ENCODE measurements around the gene ST7. TPM values are rescaled to one million over a fixed set of nuclear protein-coding genes. Genes with fewer than 3 reads are reported as not detected.

The ST7 gene
- total and polyA plus RNA-seq, 5 donors from 2014 or later = 7.3 to 15.5 (median 9.9) TPM

- Mint-ChIP-seq H3K27ac (no peak overlapping the region), H3K4me1 (no peaks in the 10 kb centered on the region), H3K27me3 (no peaks in the 10 kb centered on the region), H3K4me3 (no peak overlapping the region), H3K9me3 (peaks cover 0 to 2% (median 0%) of the 10 kb centered on the region in 7 donors), H3K36me3 (peaks cover 23% of the 10 kb centered on the region)
- Histone ChIP-seq H3K4me1 (ENCODE audit: control insufficient read depth, insufficient read depth, low read length, poor library complexity, severe bottlenecking) (no peaks in the 10 kb centered on the region), H3K4me3 (ENCODE audit: low read depth, low read length) (no peak overlapping the region), H3K27me3 (ENCODE audit: control insufficient read depth, insufficient read depth, low read length) (no peaks in the 10 kb centered on the region), H3K36me3 (ENCODE audit: control insufficient read depth, insufficient read depth, low read length) (peaks cover 3% of the 10 kb centered on the region), H3K27ac (ENCODE audit: insufficient read depth, low read length, poor library complexity, severe bottlenecking) (no peak overlapping the region), H3K9me3 (ENCODE audit: control insufficient read depth in 2 of 2, low read length in 2 of 2) (no peaks in the 10 kb centered on the region)
- ATAC-seq (ENCODE audit: low read depth in 2 of 2) (no peak), DNase-seq (no peak)
These were observed 272.2 kb downstream of the ST7 start for GRCh38 chr7:117225536-117225935.

GRCh38 chr7:117227091-117227490 lies 273.8 kb downstream of the ST7 start:
- H3K36me3 Mint-ChIP-seq = peaks cover 22% of the 10 kb centered on the region
- Histone ChIP-seq H3K27me3 (ENCODE audit: control insufficient read depth, insufficient read depth, low read length) (no peaks in the 10 kb centered on the region), H3K36me3 (ENCODE audit: control insufficient read depth, insufficient read depth, low read length) (peaks cover 3% of the 10 kb centered on the region), H3K4me3 (ENCODE audit: low read depth, low read length) (no peak overlapping the region), H3K4me1 (ENCODE audit: control insufficient read depth, insufficient read depth, low read length, poor library complexity, severe bottlenecking) (no peaks in the 10 kb centered on the region), H3K9me3 (ENCODE audit: control insufficient read depth in 2 of 2, low read length in 2 of 2) (no peaks in the 10 kb centered on the region), H3K27ac (ENCODE audit: insufficient read depth, low read length, poor library complexity, severe bottlenecking) (no peak overlapping the region)
- no peak overlapping the region for H3K4me3 Mint-ChIP-seq
- no peaks in the 10 kb centered on the region for H3K27me3 Mint-ChIP-seq
- H3K9me3 Mint-ChIP-seq = peaks cover 0 to 4% (median 1%) of the 10 kb centered on the region in 7 donors
- no peak overlapping the region for H3K27ac Mint-ChIP-seq
- no peak for DNase-seq
- no peaks in the 10 kb centered on the region for H3K4me1 Mint-ChIP-seq
- no peak for ATAC-seq (ENCODE audit: low read depth in 2 of 2)

- H3K4me1 ChIP-seq (ENCODE audit: control insufficient read depth, insufficient read depth, low read length, poor library complexity, severe bottlenecking) = no peaks in the 10 kb centered on the region
- H3K27me3 ChIP-seq (ENCODE audit: control insufficient read depth, insufficient read depth, low read length) = no peaks in the 10 kb centered on the region
- H3K9me3 Mint-ChIP-seq = peaks cover 0 to 9% (median 2%) of the 10 kb centered on the region in 7 donors
- H3K36me3 ChIP-seq (ENCODE audit: control insufficient read depth, insufficient read depth, low read length) = no peaks in the 10 kb centered on the region
- no peak overlapping the region for H3K27ac ChIP-seq (ENCODE audit: insufficient read depth, low read length, poor library complexity, severe bottlenecking)
- no peaks in the 10 kb centered on the region for H3K27me3 Mint-ChIP-seq
- DNase-seq (no peak), ATAC-seq (ENCODE audit: low read depth in 2 of 2) (no peak)
- no peak overlapping the region for H3K4me3 ChIP-seq (ENCODE audit: low read depth, low read length)
- H3K36me3 Mint-ChIP-seq = peaks cover 15% of the 10 kb centered on the region
- no peak overlapping the region for H3K4me3 Mint-ChIP-seq
- H3K27ac Mint-ChIP-seq = no peak overlapping the region
- no peaks in the 10 kb centered on the region for H3K9me3 ChIP-seq (ENCODE audit: control insufficient read depth in 2 of 2, low read length in 2 of 2)
- H3K4me1 Mint-ChIP-seq = no peaks in the 10 kb centered on the region
These were observed 276.0 kb downstream of the ST7 start for GRCh38 chr7:117229350-117229749.

GRCh38 chr7:117230276-117231046 lies 277.2 kb downstream of the ST7 start:
- Histone ChIP-seq H3K4me1 (ENCODE audit: control insufficient read depth, insufficient read depth, low read length, poor library complexity, severe bottlenecking) (no peaks in the 10 kb centered on the region), H3K27me3 (ENCODE audit: control insufficient read depth, insufficient read depth, low read length) (no peaks in the 10 kb centered on the region), H3K36me3 (ENCODE audit: control insufficient read depth, insufficient read depth, low read length) (no peaks in the 10 kb centered on the region), H3K27ac (ENCODE audit: insufficient read depth, low read length, poor library complexity, severe bottlenecking) (no peak overlapping the region), H3K4me3 (ENCODE audit: low read depth, low read length) (no peak overlapping the region), H3K9me3 (ENCODE audit: control insufficient read depth in 2 of 2, low read length in 2 of 2) (no peaks in the 10 kb centered on the region)
- Mint-ChIP-seq H3K36me3 (peaks cover 15% of the 10 kb centered on the region), H3K27ac (no peak overlapping the region), H3K27me3 (no peaks in the 10 kb centered on the region), H3K9me3 (peaks cover 0 to 9% (median 4%) of the 10 kb centered on the region in 7 donors), H3K4me1 (no peaks in the 10 kb centered on the region), H3K4me3 (no peak overlapping the region)
- ATAC-seq (ENCODE audit: low read depth in 2 of 2) (no peak), DNase-seq (no peak)

- Histone ChIP-seq H3K4me3 (ENCODE audit: low read depth, low read length) (no peak overlapping the region), H3K27me3 (ENCODE audit: control insufficient read depth, insufficient read depth, low read length) (no peaks in the 10 kb centered on the region), H3K27ac (ENCODE audit: insufficient read depth, low read length, poor library complexity, severe bottlenecking) (no peak overlapping the region), H3K4me1 (ENCODE audit: control insufficient read depth, insufficient read depth, low read length, poor library complexity, severe bottlenecking) (no peaks in the 10 kb centered on the region), H3K9me3 (ENCODE audit: control insufficient read depth in 2 of 2, low read length in 2 of 2) (no peaks in the 10 kb centered on the region), H3K36me3 (ENCODE audit: control insufficient read depth, insufficient read depth, low read length) (no peaks in the 10 kb centered on the region)
- peaks cover 0 to 9% (median 4%) of the 10 kb centered on the region in 7 donors for H3K9me3 Mint-ChIP-seq
- H3K36me3 Mint-ChIP-seq = peaks cover 15% of the 10 kb centered on the region
- no peak for ATAC-seq (ENCODE audit: low read depth in 2 of 2)
- H3K4me3 Mint-ChIP-seq = no peak overlapping the region
- no peak overlapping the region for H3K27ac Mint-ChIP-seq
- no peak for DNase-seq
- no peaks in the 10 kb centered on the region for H3K4me1 Mint-ChIP-seq
- no peaks in the 10 kb centered on the region for H3K27me3 Mint-ChIP-seq
These were observed 277.7 kb downstream of the ST7 start for GRCh38 chr7:117231047-117231359.

GRCh38 chr7:117237646-117238045 lies 284.3 kb downstream of the ST7 start:
- Histone ChIP-seq H3K36me3 (ENCODE audit: control insufficient read depth, insufficient read depth, low read length) (no peaks in the 10 kb centered on the region), H3K27me3 (ENCODE audit: control insufficient read depth, insufficient read depth, low read length) (no peaks in the 10 kb centered on the region), H3K27ac (ENCODE audit: insufficient read depth, low read length, poor library complexity, severe bottlenecking) (no peak overlapping the region), H3K9me3 (ENCODE audit: control insufficient read depth in 2 of 2, low read length in 2 of 2) (no peaks in the 10 kb centered on the region), H3K4me3 (ENCODE audit: low read depth, low read length) (no peak overlapping the region), H3K4me1 (ENCODE audit: control insufficient read depth, insufficient read depth, low read length, poor library complexity, severe bottlenecking) (no peaks in the 10 kb centered on the region)
- Mint-ChIP-seq H3K27ac (no peak overlapping the region), H3K36me3 (peaks cover 3% of the 10 kb centered on the region), H3K4me3 (no peak overlapping the region), H3K4me1 (no peaks in the 10 kb centered on the region), H3K27me3 (no peaks in the 10 kb centered on the region), H3K9me3 (peaks cover 0 to 9% (median 1%) of the 10 kb centered on the region in 7 donors)
- DNase-seq (no peak), ATAC-seq (ENCODE audit: low read depth in 2 of 2) (no peak)

- Histone ChIP-seq H3K4me1 (ENCODE audit: control insufficient read depth, insufficient read depth, low read length, poor library complexity, severe bottlenecking) (no peaks in the 10 kb centered on the region), H3K4me3 (ENCODE audit: low read depth, low read length) (no peak overlapping the region), H3K27ac (ENCODE audit: insufficient read depth, low read length, poor library complexity, severe bottlenecking) (no peak overlapping the region), H3K27me3 (ENCODE audit: control insufficient read depth, insufficient read depth, low read length) (no peaks in the 10 kb centered on the region), H3K9me3 (ENCODE audit: control insufficient read depth in 2 of 2, low read length in 2 of 2) (no peaks in the 10 kb centered on the region), H3K36me3 (ENCODE audit: control insufficient read depth, insufficient read depth, low read length) (no peaks in the 10 kb centered on the region)
- Mint-ChIP-seq H3K4me1 (no peaks in the 10 kb centered on the region), H3K9me3 (peaks cover 0 to 6% (median 1%) of the 10 kb centered on the region in 7 donors), H3K36me3 (no peaks in the 10 kb centered on the region), H3K4me3 (no peak overlapping the region), H3K27ac (no peak overlapping the region), H3K27me3 (no peaks in the 10 kb centered on the region)
- ATAC-seq (ENCODE audit: low read depth in 2 of 2) (no peak), DNase-seq (no peak)
These were observed 285.2 kb downstream of the ST7 start for GRCh38 chr7:117238472-117238871.

- Mint-ChIP-seq H3K4me3 (no peak overlapping the region), H3K27ac (no peak overlapping the region), H3K4me1 (no peaks in the 10 kb centered on the region), H3K9me3 (peaks cover 0 to 6% (median 1%) of the 10 kb centered on the region in 7 donors), H3K36me3 (no peaks in the 10 kb centered on the region), H3K27me3 (no peaks in the 10 kb centered on the region)
- ATAC-seq (ENCODE audit: low read depth in 2 of 2) (no peak), DNase-seq (no peak)
- Histone ChIP-seq H3K4me3 (ENCODE audit: low read depth, low read length) (no peak overlapping the region), H3K9me3 (ENCODE audit: control insufficient read depth in 2 of 2, low read length in 2 of 2) (no peaks in the 10 kb centered on the region), H3K27ac (ENCODE audit: insufficient read depth, low read length, poor library complexity, severe bottlenecking) (no peak overlapping the region), H3K27me3 (ENCODE audit: control insufficient read depth, insufficient read depth, low read length) (no peaks in the 10 kb centered on the region), H3K4me1 (ENCODE audit: control insufficient read depth, insufficient read depth, low read length, poor library complexity, severe bottlenecking) (no peaks in the 10 kb centered on the region), H3K36me3 (ENCODE audit: control insufficient read depth, insufficient read depth, low read length) (no peaks in the 10 kb centered on the region)
These were observed 285.6 kb downstream of the ST7 start for GRCh38 chr7:117238937-117239336.

All from CD4-positive, CD25-positive, alpha-beta regulatory T cell (primary cell).